ENCODE measurements around the gene GTF2IRD1.

The GTF2IRD1 gene, protein sequence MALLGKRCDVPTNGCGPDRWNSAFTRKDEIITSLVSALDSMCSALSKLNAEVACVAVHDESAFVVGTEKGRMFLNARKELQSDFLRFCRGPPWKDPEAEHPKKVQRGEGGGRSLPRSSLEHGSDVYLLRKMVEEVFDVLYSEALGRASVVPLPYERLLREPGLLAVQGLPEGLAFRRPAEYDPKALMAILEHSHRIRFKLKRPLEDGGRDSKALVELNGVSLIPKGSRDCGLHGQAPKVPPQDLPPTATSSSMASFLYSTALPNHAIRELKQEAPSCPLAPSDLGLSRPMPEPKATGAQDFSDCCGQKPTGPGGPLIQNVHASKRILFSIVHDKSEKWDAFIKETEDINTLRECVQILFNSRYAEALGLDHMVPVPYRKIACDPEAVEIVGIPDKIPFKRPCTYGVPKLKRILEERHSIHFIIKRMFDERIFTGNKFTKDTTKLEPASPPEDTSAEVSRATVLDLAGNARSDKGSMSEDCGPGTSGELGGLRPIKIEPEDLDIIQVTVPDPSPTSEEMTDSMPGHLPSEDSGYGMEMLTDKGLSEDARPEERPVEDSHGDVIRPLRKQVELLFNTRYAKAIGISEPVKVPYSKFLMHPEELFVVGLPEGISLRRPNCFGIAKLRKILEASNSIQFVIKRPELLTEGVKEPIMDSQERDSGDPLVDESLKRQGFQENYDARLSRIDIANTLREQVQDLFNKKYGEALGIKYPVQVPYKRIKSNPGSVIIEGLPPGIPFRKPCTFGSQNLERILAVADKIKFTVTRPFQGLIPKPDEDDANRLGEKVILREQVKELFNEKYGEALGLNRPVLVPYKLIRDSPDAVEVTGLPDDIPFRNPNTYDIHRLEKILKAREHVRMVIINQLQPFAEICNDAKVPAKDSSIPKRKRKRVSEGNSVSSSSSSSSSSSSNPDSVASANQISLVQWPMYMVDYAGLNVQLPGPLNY

DNA sequence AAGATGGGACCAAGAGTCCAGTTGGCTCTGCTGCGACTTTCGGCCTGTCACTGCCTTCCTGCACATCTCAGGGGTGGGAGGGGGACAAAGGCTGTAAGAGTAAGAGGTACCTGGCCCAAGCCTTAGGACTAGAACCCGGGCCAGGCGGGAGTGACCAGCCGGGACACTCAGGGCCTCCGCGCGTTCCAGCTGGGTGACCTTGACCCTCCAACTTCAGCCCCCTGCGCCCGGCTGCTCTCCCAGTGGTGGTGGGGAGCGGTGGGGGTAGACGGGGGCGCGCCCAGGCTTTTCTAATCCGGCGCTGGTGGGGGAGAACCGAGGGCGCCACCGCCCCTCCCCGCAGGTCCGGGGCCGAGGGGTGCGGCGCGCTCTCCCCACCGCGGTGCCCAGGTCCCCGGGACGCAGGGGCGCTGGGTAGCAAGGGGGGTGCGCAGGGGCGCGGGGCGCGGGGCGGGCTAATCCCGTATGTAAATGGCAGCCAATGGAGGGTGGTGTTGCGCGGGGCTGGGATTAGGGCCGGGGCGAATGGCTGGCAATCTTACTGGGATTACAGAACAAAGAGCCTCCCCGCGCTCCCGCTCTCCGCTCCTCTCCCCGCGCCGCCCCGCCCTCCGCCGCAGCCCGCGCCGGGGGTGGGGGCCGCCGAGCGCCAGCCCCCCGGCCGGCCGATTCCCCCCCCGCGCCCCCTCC is at the start of gene GTF2IRD1:
GTF2IRD1 (plus strand) TSS at position 585 of the 690 bp plus-strand sequence. CDS start 54,175 bp downstream, outside the sequence.
- TF ChIP-seq, protein P1, sequence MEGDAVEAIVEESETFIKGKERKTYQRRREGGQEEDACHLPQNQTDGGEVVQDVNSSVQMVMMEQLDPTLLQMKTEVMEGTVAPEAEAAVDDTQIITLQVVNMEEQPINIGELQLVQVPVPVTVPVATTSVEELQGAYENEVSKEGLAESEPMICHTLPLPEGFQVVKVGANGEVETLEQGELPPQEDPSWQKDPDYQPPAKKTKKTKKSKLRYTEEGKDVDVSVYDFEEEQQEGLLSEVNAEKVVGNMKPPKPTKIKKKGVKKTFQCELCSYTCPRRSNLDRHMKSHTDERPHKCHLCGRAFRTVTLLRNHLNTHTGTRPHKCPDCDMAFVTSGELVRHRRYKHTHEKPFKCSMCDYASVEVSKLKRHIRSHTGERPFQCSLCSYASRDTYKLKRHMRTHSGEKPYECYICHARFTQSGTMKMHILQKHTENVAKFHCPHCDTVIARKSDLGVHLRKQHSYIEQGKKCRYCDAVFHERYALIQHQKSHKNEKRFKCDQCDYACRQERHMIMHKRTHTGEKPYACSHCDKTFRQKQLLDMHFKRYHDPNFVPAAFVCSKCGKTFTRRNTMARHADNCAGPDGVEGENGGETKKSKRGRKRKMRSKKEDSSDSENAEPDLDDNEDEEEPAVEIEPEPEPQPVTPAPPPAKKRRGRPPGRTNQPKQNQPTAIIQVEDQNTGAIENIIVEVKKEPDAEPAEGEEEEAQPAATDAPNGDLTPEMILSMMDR (IDR thresholded peaks at IDR 0.05; ENCODE audit: borderline replicate concordance, insufficient read depth, low read depth, low read length): no peak
- peak within 1 kb of the TSS; percentile 56 for H3K4me3 ChIP-seq (ENCODE audit: low read depth, low read length)

DNA sequence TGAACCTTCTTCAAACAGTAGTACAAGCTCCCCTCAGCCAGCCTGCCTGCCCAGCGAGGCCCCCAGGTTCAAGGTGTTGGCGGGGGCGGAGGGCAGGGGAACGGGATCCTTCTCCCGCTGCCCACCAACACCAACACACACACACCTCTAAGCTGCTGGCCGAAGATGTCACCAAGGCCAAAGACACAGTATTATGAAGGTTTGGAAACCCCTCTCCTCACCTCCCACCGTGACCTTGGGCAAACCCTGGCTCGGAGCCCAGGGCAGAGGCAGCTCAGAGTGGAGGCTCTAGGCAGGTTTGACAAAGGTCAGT is 49.4 kb upstream of the GTF2IRD1 start:
- TF ChIP-seq, protein P1 (IDR thresholded peaks at IDR 0.05; ENCODE audit: borderline replicate concordance, insufficient read depth, low read depth, low read length): no peak
- H3K4me3 ChIP-seq (ENCODE audit: low read depth, low read length): no peak overlapping the region

DNA sequence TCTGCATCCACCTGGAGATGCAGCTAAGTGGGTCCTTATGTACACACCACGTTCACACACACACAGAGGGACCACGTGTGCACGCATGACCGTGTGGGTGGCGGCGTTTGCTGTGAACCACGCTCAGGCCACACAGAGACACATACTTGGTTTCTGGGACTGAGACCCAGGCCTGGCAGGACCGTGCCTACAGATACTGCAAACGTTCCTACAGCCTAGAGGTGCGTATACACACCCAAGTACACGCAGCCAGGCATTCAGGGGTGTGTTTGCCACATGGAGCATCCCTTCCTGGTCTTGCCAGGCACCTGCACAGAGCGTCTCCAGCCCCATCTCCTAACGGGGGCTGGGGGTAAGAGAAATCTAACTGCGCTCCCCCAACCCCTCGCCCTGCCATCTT is 49.0 kb upstream of the GTF2IRD1 start:
- TF ChIP-seq, protein P1 (IDR thresholded peaks at IDR 0.05; ENCODE audit: borderline replicate concordance, insufficient read depth, low read depth, low read length): no peak
- H3K4me3 ChIP-seq (ENCODE audit: low read depth, low read length): no peak overlapping the region

DNA sequence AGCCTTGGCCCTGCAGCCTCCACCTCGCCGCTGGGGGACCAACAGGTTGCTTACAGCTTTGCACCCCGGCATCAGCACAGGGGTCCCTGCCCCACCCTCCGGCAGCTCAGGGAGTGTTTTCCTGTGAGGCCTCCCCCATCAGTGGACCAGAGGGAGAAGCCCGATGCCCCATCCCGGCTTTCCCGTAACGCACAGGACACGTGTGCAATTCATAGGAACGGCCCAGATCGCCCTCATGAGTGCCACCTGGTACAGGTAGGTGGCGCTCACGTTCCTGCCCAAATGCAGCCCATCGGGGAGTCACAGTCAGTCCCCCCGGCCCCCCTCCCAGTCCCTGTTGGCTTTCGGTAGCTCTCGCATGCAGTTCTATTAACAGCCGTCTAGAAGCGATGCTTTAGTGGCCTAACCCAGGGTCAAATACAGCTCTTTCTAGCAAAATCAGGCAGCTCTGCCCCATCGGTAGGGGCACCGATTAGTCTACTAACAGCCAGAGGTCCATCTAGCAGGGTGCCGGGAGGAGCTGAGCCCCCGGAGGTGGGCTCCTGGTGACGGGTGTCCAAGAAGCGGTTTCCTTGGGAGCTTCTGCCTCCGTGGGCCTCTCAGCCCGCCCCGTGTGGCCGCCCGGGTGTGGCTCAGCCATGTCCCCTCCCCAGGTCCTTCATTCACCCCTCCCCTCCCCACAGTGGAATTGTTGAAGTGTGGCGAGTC is 48.4 kb upstream of the GTF2IRD1 start:
- no peak overlapping the region for H3K4me3 ChIP-seq (ENCODE audit: low read depth, low read length)
- TF ChIP-seq, protein P1 (IDR thresholded peaks at IDR 0.05; ENCODE audit: borderline replicate concordance, insufficient read depth, low read depth, low read length): no peak

DNA sequence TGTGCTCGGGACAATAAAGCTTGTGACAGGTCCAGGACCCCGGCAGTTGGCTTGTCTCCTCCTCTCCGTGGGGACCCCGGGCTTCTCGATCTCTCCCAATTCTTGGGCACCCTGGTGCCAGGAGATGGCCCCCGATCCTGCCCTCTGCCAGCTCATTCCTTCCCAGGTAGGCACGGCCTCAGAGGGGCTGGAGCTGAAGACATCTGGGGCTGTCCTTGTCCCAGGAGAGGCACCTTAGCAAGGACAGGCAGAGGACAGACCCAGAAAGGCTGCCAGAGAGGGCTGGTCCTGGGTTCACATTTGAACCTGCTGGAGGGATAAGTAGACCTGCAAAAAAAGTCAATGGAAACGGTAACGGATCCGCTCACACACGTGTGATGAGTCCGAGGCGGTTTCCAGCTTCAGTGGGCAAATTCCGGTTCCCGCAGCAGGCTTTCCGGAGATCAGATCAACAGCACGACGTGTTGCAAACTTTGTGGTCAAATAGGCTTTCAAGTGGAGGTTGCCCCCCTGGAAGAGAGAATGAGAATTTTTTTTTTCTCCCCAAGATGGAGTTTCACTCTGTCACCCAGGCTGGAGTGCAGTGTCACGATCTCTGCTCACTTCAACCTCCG is 47.7 kb upstream of the GTF2IRD1 start:
- TF ChIP-seq, protein P1 (IDR thresholded peaks at IDR 0.05; ENCODE audit: borderline replicate concordance, insufficient read depth, low read depth, low read length): no peak

DNA sequence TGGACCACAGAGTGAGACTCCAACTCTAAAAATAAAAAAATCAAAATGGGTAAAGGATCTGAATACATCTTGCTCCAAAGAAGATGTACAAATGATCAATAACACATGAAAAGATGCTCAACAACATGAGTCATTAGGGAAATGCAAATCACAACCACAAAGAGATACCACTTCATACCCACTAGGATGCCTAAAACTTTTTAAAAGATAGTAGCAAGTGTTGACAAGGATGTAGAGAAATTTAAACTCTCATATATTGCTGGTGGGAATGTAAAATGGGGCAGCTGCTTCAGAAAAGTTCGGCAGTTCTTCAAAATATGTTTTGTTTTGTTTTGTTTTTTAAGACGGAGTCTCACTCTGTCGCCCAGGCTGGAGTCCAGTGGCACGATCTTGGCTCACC is 45.7 kb upstream of the GTF2IRD1 start:
- H3K4me3 ChIP-seq (ENCODE audit: low read depth, low read length): no peak overlapping the region
- TF ChIP-seq, protein P1 (IDR thresholded peaks at IDR 0.05; ENCODE audit: borderline replicate concordance, insufficient read depth, low read depth, low read length): no peak

More for the DNA sequence above, 47.7 kb upstream of the GTF2IRD1 start:
- no peak overlapping the region for H3K4me3 ChIP-seq (ENCODE audit: low read depth, low read length)
